ENCODE results near the gene CDH4. TPM values are rescaled to one million over a fixed set of nuclear protein-coding genes. Genes with fewer than 3 reads are reported as not detected.

CDH4 gene
- polyA plus RNA-seq, 1 donor: 1.7 TPM

DNA sequence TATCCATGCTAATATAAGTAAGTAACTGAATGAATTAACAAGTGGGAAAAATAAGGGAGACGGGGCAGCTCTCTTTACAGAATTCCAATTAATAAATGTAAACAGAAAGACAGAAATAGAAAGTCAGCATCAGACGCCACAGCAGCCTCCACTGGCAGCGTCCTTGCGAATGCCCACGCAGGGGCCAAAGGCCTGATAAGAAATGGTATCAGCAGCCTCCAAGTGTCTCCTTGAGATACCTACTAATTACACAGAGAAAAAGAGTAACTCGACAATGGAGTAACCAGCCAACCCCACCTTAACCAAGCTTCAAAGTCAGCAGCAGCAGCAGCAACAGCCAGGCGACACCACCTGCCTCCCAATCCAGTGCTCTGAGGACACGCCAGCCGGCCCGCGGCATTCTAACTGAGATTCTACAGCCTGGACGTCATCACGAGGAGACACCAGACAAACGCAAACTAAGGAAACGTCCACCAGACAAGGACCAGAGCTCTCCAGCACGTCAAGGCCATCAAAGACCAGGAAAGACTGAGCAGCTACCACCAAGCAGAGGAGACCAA is 734.8 kb downstream of the CDH4 start:
- Histone ChIP-seq H3K27me3 (ENCODE audit: control insufficient read depth, insufficient read depth, low read length) (no peaks in the 10 kb centered on the region), H3K36me3 (ENCODE audit: control insufficient read depth, insufficient read depth, low read length) (peaks cover 51% of the 10 kb centered on the region), H3K4me3 (ENCODE audit: low read length) (no peak overlapping the region), H3K27ac (ENCODE audit: low read length) (no peak overlapping the region), H3K4me1 (ENCODE audit: control insufficient read depth, insufficient read depth, low read length) (no peaks in the 10 kb centered on the region), H3K9me3 (ENCODE audit: control insufficient read depth, low read depth, low read length) (peaks cover 15% of the 10 kb centered on the region)
- no peak for DNase-seq
- WGBS (ENCODE audit: insufficient coverage, low lambda C conversion rate): no CpG with 5 or more reads among the region's 16 CpGs

DNA sequence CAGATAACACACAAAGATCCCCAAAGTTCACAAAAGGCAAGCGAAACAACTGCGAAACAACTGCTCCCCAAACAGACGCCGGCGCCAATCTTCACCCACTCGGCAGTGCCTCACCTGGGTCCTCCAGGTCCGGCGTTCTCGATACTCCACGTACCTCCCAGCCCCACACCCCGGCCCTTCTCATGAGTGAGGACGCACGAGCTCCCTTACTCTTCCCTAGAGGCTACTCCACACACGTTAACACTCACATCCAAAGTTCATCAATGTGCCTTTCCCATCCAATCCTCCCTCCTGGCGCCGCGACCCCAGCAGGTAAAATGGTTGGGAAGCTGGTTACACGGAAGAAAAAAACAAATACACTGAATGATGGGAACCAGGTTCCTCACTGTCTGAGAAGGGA is 736.6 kb downstream of the CDH4 start:
- no peak overlapping the region for H3K4me3 ChIP-seq (ENCODE audit: low read length)
- no CpG with 5 or more reads among the region's 18 CpGs for WGBS (ENCODE audit: insufficient coverage, low lambda C conversion rate)
- no peaks in the 10 kb centered on the region for H3K27me3 ChIP-seq (ENCODE audit: control insufficient read depth, insufficient read depth, low read length)
- H3K4me1 ChIP-seq (ENCODE audit: control insufficient read depth, insufficient read depth, low read length): no peaks in the 10 kb centered on the region
- peaks cover 68% of the 10 kb centered on the region for H3K36me3 ChIP-seq (ENCODE audit: control insufficient read depth, insufficient read depth, low read length)
- H3K9me3 ChIP-seq (ENCODE audit: control insufficient read depth, low read depth, low read length): peaks cover 19% of the 10 kb centered on the region
- no peak for DNase-seq
- H3K27ac ChIP-seq (ENCODE audit: low read length): no peak overlapping the region

DNA sequence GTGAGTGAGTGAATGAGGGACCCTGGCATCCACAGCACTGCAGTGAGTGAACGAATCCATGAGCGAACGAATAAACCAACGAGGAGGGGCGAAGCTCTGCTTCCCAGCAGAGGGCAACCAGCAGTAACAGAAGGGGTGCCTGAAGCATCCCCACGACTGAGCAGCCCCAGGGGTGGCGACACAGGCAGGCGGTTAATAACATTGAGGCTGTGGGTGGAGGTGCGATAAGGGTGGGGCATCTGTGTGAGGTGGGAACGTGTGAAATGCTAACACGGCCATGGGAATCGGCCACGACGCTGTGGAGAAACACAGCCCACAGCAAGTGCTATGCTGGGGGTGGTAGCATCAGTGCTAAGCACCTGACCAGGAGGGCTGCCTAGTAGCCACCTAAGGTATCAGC is 737.7 kb downstream of the CDH4 start:
- no peak overlapping the region for H3K27ac ChIP-seq (ENCODE audit: low read length)
- H3K9me3 ChIP-seq (ENCODE audit: control insufficient read depth, low read depth, low read length): peaks cover 19% of the 10 kb centered on the region
- no CpG with 5 or more reads among the region's 14 CpGs for WGBS (ENCODE audit: insufficient coverage, low lambda C conversion rate)
- H3K4me3 ChIP-seq (ENCODE audit: low read length): no peak overlapping the region
- DNase-seq: no peak
- H3K36me3 ChIP-seq (ENCODE audit: control insufficient read depth, insufficient read depth, low read length): peaks cover 70% of the 10 kb centered on the region
- H3K4me1 ChIP-seq (ENCODE audit: control insufficient read depth, insufficient read depth, low read length): no peaks in the 10 kb centered on the region
- H3K27me3 ChIP-seq (ENCODE audit: control insufficient read depth, insufficient read depth, low read length): no peaks in the 10 kb centered on the region
